HG03060 (cell line): ENCODE measurements around the gene IFI44L.

Source experiments
- ATAC-seq: cut with Tn5 transposase; IDR thresholded peaks from one replicate; pipeline ENCODE4 v1.9.1; 2021; ENCODE audit warnings: low read depth, moderate number of reproducible peaks; ENCODE audit not compliant: unreplicated experiment

IFI44L gene

GRCh38 chr1:78682496-78682895, 62.2 kb downstream of the IFI44L start:
- ATAC-seq, result no peak

- ATAC-seq, result no peak
These were observed 62.8 kb downstream of the IFI44L start for GRCh38 chr1:78683079-78683478.

DNA sequence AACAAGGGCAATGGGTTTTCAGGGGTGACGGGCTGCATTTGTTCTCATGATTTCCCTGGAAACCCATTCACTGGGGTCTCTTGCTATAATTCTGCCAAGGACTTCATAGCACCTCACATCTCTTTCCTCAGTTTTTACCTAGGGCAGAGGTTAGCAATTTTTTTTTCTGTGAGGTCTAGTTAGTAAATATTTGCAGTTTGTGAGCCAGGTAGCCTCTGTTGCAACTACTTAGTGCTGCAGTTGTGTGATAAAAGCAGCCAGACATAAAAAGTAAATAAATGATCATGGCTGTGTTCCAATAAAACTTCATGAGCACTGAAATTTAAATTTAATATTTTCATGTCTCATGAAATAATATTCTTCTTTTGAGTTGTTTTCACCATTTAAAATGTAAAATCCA, 67.1 kb downstream of the IFI44L start:
- ATAC-seq, result no peak

DNA sequence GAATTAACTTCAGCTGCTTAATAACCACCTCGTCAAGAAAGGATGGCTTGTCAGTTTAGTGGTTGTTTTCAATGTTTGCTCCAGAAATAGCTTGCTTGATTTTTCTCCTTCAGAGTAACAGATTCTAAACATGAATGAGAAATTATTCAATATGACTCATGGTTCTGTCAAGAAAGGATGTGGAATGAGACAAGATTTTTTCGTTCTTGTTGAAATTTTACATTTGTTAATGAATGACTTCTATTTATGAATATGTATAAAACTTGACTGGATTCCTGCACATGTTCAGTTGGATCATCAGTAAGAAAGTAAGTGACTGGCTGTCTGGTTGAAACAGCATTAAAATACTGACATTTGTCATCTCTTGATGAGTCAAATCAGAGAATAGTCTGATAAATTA, 67.7 kb downstream of the IFI44L start:
- ATAC-seq, result no peak

DNA sequence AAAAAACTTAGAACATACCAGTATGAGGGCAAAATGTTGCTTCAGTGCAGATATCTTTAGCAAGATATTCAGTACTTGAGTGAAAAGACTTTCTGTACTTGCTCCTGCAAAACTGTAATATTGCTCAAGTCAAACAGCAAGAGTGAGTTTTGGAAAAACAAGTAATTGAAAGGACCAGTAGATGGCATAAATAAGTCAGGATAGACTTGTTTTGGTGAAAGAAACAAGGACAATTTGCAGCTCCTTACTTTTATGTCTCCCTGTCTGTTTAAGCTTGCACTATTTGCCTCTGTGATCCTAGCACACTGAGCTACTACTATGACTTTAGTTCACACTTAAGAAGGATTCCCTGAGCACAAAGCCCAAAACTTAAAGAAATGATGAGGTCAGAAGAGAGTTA, 68.4 kb downstream of the IFI44L start:
- no peak for ATAC-seq

- no peak for ATAC-seq
These were observed 70.3 kb downstream of the IFI44L start for GRCh38 chr1:78690516-78690915.

DNA sequence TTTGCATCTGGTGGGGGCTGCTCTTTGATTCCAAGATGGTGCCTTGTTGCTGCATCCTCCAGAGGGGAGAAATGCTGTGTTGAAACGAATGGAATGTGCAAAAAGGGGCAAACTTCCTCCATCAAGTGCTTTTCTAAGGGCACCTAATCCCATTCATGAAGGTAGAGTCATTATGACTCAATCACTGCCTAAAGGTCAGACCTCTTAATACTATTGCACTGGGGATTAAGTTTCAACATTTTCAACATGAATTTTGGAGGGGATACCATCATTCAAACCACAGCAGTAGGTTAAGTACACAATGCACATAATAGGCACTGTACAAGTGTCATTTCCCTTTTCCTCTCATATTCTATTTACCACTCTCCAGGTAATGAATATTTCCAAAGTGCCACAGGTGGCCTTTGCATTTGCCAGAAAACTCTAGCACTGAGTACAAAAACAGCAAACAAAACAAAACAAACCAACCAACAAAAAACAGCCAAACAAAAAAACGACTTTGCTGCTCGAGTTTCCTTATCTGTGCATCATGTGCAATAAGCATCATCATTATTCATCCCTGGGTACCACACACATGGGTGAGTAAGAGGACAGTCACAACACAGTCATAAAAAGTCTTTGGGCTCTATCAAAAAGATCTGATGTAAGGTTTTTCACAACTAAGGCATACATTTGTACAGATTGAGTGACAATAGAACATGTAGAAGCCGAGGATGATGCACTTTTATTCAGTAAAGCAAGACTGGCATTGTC, 71.9 kb downstream of the IFI44L start:
- no peak for ATAC-seq
